ENCODE measurements around the gene SLC7A4.

The SLC7A4 gene

GRCh38 chr22:20997536-20998257, 34.7 kb downstream of the SLC7A4 start:
- no peak for DNase-seq (ENCODE audit: low read depth)

GRCh38 chr22:20996598-20997535, 35.5 kb downstream of the SLC7A4 start:
- no peak for DNase-seq (ENCODE audit: low read depth)
- no peak for TF ChIP-seq CTCF (IDR thresholded peaks at IDR 0.05; ENCODE audit: control insufficient read depth, extremely low read depth, insufficient read depth)
- no peak overlapping the region for H3K4me3 ChIP-seq (ENCODE audit: low read depth, low read length)

More at GRCh38 chr22:20997536-20998257, 34.7 kb downstream of the SLC7A4 start:
- TF ChIP-seq CTCF (IDR thresholded peaks at IDR 0.05; ENCODE audit: control insufficient read depth, extremely low read depth, insufficient read depth) = no peak
- no peak overlapping the region for H3K4me3 ChIP-seq (ENCODE audit: low read depth, low read length)

GRCh38 chr22:20996031-20996410, 36.3 kb downstream of the SLC7A4 start:
- TF ChIP-seq CTCF (IDR thresholded peaks at IDR 0.05; ENCODE audit: control insufficient read depth, extremely low read depth, insufficient read depth) = no peak
- no peak for DNase-seq (ENCODE audit: low read depth)
- no peak overlapping the region for H3K4me3 ChIP-seq (ENCODE audit: low read depth, low read length)

- no peak for TF ChIP-seq CTCF (IDR thresholded peaks at IDR 0.05; ENCODE audit: control insufficient read depth, extremely low read depth, insufficient read depth)
These were observed 36.9 kb downstream of the SLC7A4 start for GRCh38 chr22:20995329-20996030.

GRCh38 chr22:20994902-20995241, 37.5 kb downstream of the SLC7A4 start:
- no peak for DNase-seq (ENCODE audit: low read depth)
- no peak for TF ChIP-seq CTCF (IDR thresholded peaks at IDR 0.05; ENCODE audit: control insufficient read depth, extremely low read depth, insufficient read depth)

More at GRCh38 chr22:20995329-20996030, 36.9 kb downstream of the SLC7A4 start:
- H3K4me3 ChIP-seq (ENCODE audit: low read depth, low read length) = no peak overlapping the region
- no peak for DNase-seq (ENCODE audit: low read depth)

GRCh38 chr22:20994128-20994901, 38.0 kb downstream of the SLC7A4 start:
- DNase-seq (ENCODE audit: low read depth) = no peak
- no peak overlapping the region for H3K4me3 ChIP-seq (ENCODE audit: low read depth, low read length)
- TF ChIP-seq CTCF (IDR thresholded peaks at IDR 0.05; ENCODE audit: control insufficient read depth, extremely low read depth, insufficient read depth) = no peak

More at GRCh38 chr22:20994902-20995241, 37.5 kb downstream of the SLC7A4 start:
- H3K4me3 ChIP-seq (ENCODE audit: low read depth, low read length) = no peak overlapping the region

Measured in LNCaP clone FGC (cell line).